IPS-NIHi7 (cell line): ENCODE measurements around the gene MPZL1.

ENCODE experiments used
- DNase-seq: peaks from one replicate; pipeline ENCODE4 v3.0.0; 2012; ENCODE audit warnings: mixed read lengths; ENCODE audit errors: extremely low spot score

MPZL1 gene

GRCh38 chr1:167750641-167751040 is 28.9 kb downstream of the MPZL1 start:
- no peak for DNase-seq

- no peak for DNase-seq
These were observed 29.9 kb downstream of the MPZL1 start for GRCh38 chr1:167751676-167752075.

- no peak for DNase-seq
These were observed 30.6 kb downstream of the MPZL1 start for GRCh38 chr1:167752219-167752985.

GRCh38 chr1:167755654-167756053 is 33.9 kb downstream of the MPZL1 start:
- no peak for DNase-seq

GRCh38 chr1:167756730-167757405 is 35.1 kb downstream of the MPZL1 start:
- DNase-seq = no peak

- DNase-seq = no peak
These were observed 35.9 kb downstream of the MPZL1 start for GRCh38 chr1:167757433-167758309.

- no peak for DNase-seq
These were observed 39.6 kb downstream of the MPZL1 start for GRCh38 chr1:167761400-167761799.

GRCh38 chr1:167762061-167762746 is 40.4 kb downstream of the MPZL1 start:
- no peak for DNase-seq

- no peak for DNase-seq
These were observed 41.9 kb downstream of the MPZL1 start for GRCh38 chr1:167763525-167764220.

- DNase-seq = no peak
These were observed 42.9 kb downstream of the MPZL1 start for GRCh38 chr1:167764458-167765330.

GRCh38 chr1:167765496-167765895 is 43.7 kb downstream of the MPZL1 start:
- DNase-seq = no peak

- DNase-seq = no peak
These were observed 44.8 kb downstream of the MPZL1 start for GRCh38 chr1:167766538-167766937.

GRCh38 chr1:167767761-167768160 is 46.0 kb downstream of the MPZL1 start:
- no peak for DNase-seq

GRCh38 chr1:167770127-167770526 is 48.3 kb downstream of the MPZL1 start:
- DNase-seq = peak; percentile 35

GRCh38 chr1:167772436-167772835 is 50.7 kb downstream of the MPZL1 start:
- DNase-seq = no peak

- DNase-seq = no peak
These were observed 51.7 kb downstream of the MPZL1 start for GRCh38 chr1:167773516-167773915.

GRCh38 chr1:167774710-167775109 is 52.9 kb downstream of the MPZL1 start:
- DNase-seq = no peak

GRCh38 chr1:167775178-167775577 is 53.4 kb downstream of the MPZL1 start:
- DNase-seq = no peak

- no peak for DNase-seq
These were observed 54.4 kb downstream of the MPZL1 start for GRCh38 chr1:167776151-167776550.

GRCh38 chr1:167776616-167777268 is 55.0 kb downstream of the MPZL1 start:
- DNase-seq = no peak
